HG02798 (cell line): Measurements from ENCODE around the gene ITGA4.
A peak's percentile ranks its signal among the peaks of the same experiment; 100 is the strongest.

Source experiments
- ATAC-seq: cut with Tn5 transposase; IDR thresholded peaks from one replicate; pipeline ENCODE4 v1.9.1; 2021; ENCODE audit warnings: mild to moderate bottlenecking; ENCODE audit not compliant: unreplicated experiment, poor library complexity

Gene ITGA4

GRCh38 chr2:181457741-181458425 lies 697 bp downstream of the ITGA4 start:
- peak; percentile 40 for ATAC-seq

GRCh38 chr2:181458871-181459270 lies 1.7 kb downstream of the ITGA4 start:
- ATAC-seq, result no peak

DNA sequence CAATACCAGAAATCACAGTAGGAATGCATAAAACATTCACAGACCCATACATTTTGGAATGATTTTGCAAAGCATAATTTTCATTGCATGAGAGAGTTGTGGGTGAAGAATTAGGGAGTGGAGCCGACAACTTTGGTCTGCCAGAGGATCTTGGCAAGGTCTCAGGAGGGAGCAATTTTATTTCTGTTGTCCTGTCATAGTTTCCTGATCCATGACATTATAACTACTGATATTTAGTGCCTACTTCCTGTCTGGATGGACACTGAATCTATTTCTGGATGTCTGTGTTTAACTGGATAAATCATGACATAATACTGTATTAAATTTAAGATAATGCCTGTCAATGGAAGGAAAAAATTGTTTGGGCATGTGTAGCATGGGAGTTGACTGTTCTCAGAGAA lies 2.4 kb downstream of the ITGA4 start:
- ATAC-seq, result no peak

DNA sequence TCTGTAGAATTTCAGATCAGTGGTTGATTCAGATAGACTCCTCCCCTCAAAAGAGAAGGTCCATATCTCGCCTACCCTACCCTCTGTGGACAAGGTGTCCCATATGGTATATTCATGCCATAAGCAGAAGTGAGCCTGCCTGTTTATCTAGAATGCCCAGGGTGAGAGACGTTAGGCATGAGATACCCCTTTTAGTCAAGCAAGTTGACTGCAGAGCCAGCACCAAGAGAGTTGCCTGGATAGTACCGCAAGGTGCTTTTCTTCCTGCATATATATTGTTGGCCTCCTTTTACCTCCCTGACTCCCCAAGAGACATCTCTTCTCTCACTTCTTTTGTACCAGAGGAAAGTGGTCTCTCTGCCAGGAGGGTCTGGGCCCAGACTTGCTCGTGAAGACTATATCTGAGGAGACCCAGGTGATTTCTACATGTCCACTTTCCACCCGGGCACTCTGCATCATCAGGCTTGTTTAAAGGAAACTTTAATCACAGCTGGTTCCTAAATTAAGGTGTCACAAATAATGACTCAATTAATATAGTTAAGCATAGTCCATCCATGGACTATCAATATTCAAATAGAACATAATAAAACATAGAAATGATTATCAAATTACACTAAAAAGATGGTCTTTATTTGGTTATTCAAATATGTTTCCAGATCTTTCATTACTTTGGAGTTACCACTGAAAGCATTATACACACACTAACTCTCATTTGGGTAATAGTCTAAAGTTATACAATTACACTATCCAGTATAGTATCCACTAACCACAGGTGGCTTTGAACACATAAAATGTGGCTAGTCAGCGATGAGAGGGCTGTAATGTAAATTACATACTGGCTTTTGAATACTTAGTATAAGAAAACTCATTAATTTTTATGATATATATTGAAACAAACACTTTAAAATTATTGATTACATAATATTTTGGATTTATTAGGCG lies 4.1 kb downstream of the ITGA4 start:
- ATAC-seq, result no peak

DNA sequence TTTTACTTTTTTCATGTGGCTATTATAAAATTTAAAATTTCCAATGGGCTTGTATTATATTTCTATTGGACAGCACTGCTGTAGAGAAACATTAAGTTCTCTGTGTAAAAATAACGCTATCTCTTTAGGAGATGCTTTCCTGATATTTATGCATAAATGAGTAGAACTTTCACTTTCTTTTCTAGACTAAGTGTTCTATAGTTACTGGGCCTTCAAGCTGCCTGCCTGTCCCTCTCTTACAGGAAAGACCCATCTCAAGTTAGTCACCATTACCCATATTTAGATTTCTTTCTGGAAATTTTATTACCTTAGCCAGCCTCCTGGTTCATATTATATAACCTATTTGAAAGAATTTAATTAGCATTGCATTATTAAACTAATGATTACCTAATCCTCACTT lies 4.8 kb downstream of the ITGA4 start:
- ATAC-seq, result peak; percentile 25

GRCh38 chr2:181463588-181463987 lies 6.4 kb downstream of the ITGA4 start:
- no peak for ATAC-seq

DNA sequence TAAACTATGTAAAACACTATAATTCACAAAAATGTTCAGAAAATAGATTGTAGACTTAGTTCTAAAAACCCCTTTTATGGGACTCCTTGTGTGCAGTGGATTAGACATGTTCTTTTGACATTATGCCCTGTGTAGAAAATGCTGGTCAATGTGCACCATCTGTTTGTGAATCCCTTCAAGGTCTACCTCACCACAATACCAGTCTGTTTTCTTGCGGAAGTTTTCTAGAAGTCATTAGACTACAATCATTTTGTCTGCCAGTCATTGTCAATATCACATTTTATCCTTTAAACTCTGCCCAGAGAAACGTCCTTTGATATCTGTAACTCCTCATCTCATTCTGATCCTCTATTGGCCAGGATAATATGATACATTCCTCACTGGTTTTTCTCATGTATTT lies 7.8 kb downstream of the ITGA4 start:
- peak; percentile 28 for ATAC-seq

- no peak for ATAC-seq
These were observed 8.6 kb downstream of the ITGA4 start for GRCh38 chr2:181465676-181466375.

DNA sequence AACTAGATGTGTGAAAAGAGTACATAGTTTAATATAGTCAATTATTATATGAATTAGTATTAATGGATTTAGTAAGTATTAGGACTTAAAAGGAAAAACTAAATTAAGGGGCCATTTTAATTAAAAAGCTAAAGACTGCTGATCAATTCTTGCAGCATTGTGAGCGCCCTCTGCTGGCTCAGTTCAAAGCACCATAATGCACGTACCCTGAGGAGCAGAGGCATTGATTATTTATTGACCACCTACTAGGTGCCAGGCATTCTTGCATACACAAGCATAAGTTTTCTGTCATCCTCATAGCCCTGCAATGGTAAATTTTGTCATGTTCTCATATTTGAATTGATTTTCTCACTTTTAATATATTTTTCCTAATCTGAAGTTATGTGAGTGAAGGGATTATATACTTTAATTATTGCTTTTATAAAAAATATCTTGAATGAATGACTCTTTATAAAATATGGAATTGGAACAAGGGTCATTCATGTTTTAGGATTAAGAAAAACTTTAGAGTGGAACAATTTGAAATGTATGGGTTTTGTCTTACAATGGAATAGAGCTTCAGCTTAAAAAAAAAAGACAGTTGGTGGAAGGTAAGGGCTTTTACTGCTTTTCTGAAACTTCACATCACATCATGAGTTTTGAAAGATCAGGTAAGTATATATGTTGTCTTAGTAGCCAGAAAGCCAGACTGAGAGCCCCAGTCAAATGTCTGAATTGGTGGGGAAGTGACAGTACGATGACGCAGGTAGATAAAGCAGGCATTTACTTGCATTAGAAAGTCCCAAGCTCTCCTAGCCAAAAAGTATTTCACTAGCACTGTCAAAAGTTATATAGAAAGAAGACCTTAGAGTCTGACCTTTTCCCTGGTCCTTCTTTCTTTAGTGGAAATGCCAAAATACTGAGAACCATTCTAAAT lies 9.7 kb downstream of the ITGA4 start:
- ATAC-seq, result peak; percentile 39

- ATAC-seq, result no peak
These were observed 11.0 kb downstream of the ITGA4 start for GRCh38 chr2:181467966-181468707.

DNA sequence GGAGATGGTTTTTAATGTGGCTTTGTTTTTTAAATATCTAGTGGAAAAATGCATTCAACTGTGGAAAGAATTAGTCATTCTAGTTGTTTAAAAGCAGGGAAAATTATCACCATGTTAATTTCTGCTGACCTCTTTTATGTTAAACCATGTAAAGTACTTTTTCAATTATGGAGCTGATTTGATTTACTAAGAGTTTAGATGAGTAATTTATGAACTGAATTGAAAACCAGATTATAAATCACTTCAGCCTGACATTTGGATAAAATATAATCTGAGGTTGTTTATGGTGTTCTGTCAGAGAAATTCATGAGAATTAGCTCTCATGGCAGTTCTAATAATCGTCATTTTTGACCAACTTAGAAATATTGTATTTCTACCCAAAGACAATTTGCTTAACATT lies 11.6 kb downstream of the ITGA4 start:
- ATAC-seq, result no peak

DNA sequence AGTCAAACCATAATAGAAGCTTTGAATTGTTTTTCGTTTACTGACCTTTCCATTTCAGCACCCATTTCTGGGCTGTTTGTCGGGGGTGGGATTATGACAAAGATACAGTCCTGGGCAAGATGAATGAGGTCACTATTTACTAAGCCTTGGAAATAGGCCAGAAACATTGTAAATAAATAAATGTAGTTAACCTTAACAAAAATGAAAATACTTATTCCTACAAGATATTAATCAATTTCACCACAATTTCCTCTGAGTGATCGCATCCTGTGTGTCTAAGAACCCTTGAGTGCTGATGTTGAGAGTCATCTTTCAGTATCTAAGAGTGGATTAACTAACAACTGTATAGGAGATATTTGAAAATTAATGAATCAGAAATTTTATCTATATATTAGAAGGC lies 14.0 kb downstream of the ITGA4 start:
- ATAC-seq, result no peak

- ATAC-seq, result no peak
These were observed 14.6 kb downstream of the ITGA4 start for GRCh38 chr2:181471783-181472182.

DNA sequence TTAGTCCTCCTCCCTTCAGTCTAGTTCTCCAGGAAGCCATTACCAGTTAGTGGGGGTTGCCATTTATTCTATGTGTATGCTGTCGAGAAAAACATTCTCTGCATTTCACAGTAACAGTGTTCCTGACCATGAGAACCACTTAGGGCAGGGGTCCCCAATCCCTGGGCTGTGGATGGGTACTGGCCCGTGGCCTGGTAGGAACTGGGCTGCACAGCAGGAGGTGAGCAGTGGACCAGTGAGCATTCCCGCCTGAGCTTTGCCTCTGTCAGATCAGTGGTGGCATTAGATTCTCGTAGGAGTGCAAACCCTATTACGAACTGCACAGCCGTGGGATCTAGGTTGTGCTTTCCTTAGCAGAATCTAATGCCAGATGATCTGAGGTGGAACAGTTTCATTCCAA lies 15.8 kb downstream of the ITGA4 start:
- no peak for ATAC-seq

DNA sequence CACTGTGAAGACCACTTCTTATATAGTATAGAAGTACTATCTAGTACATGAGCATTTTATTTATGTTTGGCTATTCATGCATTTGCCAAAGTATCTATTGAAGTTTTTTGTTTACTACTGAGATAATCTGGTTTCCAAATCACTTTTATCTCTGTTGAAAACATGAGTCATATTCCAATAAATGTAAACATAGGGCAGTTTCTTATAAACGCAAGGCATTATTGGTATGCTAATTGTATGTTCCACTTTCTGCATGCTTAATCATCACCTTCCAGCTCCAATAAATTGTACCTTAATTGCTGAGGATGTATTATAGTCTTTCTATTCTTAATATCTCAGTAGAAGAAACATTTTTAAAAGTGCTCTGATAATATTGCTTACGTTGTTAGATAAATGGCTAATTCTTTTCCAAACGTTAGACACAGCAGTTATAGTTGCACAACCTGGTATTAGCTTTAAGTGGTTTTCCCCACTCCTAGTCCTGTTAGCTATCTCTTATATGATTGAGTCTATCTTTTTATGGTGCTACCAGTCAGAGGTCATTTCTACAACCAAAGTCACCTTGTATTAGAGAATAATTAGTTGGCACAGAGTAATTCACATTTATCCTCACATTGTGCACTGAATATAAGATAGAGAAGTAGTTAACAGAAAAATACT lies 17.2 kb downstream of the ITGA4 start:
- ATAC-seq, result no peak

- ATAC-seq, result no peak
These were observed 26.0 kb downstream of the ITGA4 start for GRCh38 chr2:181483211-181483610.

- no peak for ATAC-seq
These were observed 26.7 kb downstream of the ITGA4 start for GRCh38 chr2:181483876-181484275.

- ATAC-seq, result no peak
These were observed 27.9 kb downstream of the ITGA4 start for GRCh38 chr2:181484851-181485637.
